Measurements from ENCODE around the gene FMN1.

Gene FMN1

GRCh38 chr15:33154351-33155166, 40.0 kb downstream of the FMN1 start:
- no peak for DNase-seq (ENCODE audit: extremely low spot score)
- CTCF ChIA-PET: no interaction called here
- TF ChIP-seq NFRKB (IDR thresholded peaks at IDR 0.05) (no peak), ARNT (IDR thresholded peaks at IDR 0.05) (no peak), PKNOX1 (IDR thresholded peaks at IDR 0.05) (no peak)
- POLR2A ChIA-PET: interaction anchor here (0.5 kb wide), 1 partner anchor 29 kb away, joined by 3 read pairs; no protein-coding TSS in a partner anchor

- ChIA-PET POLR2A (no interaction called here), CTCF (no interaction called here)
- no peak for TF ChIP-seq ELF4 (IDR thresholded peaks at IDR 0.05)
- no peak for DNase-seq (ENCODE audit: extremely low spot score)
Observed at GRCh38 chr15:33153548-33153947, 41.0 kb downstream of the FMN1 start.

- no peak for DNase-seq (ENCODE audit: extremely low spot score)
- CTCF ChIA-PET: no interaction called here
- POLR2A ChIA-PET: no interaction called here
- TF ChIP-seq FOXM1 (IDR thresholded peaks at IDR 0.05; ENCODE audit: borderline replicate concordance) (no peak), NFRKB (IDR thresholded peaks at IDR 0.05) (no peak), SUZ12 (IDR thresholded peaks at IDR 0.05) (no peak), SP1 (IDR thresholded peaks at IDR 0.05) (no peak)
Observed at GRCh38 chr15:33152502-33153109, 41.9 kb downstream of the FMN1 start.

- POLR2A ChIA-PET: no interaction called here
- DNase-seq (ENCODE audit: extremely low spot score): no peak
- CTCF ChIA-PET: no interaction called here
- no peak for TF ChIP-seq FOXK2 (IDR thresholded peaks at IDR 0.05)
- no peak for TF ChIP-seq BHLHE40 (IDR thresholded peaks at IDR 0.05; ENCODE audit: borderline replicate concordance)
- TF ChIP-seq HDGF (IDR thresholded peaks at IDR 0.05; ENCODE audit: borderline replicate concordance): no peak
- no peak for TF ChIP-seq NFRKB (IDR thresholded peaks at IDR 0.05)
- no peak for TF ChIP-seq PKNOX1 (IDR thresholded peaks at IDR 0.05)
- no peak for TF ChIP-seq FOXM1 (IDR thresholded peaks at IDR 0.05; ENCODE audit: borderline replicate concordance)
- TF ChIP-seq SUZ12 (IDR thresholded peaks at IDR 0.05): no peak
- no peak for TF ChIP-seq CTBP1 (IDR thresholded peaks at IDR 0.05; ENCODE audit: borderline replicate concordance)
- TF ChIP-seq ARNT (IDR thresholded peaks at IDR 0.05): no peak
- no peak for TF ChIP-seq SP1 (IDR thresholded peaks at IDR 0.05)
- no peak for TF ChIP-seq ELF4 (IDR thresholded peaks at IDR 0.05)
- no peak for TF ChIP-seq TARDBP (IDR thresholded peaks at IDR 0.05)
- no peak for TF ChIP-seq LEF1 (IDR thresholded peaks at IDR 0.05; ENCODE audit: borderline replicate concordance)
- TF ChIP-seq L3MBTL2 (conservative IDR thresholded peaks at IDR 0.05): no peak
- no peak for TF ChIP-seq ZNF384 (IDR thresholded peaks at IDR 0.05)
Observed at GRCh38 chr15:33150971-33151370, 43.5 kb downstream of the FMN1 start.

- TF ChIP-seq SUZ12 (IDR thresholded peaks at IDR 0.05): no peak
- TF ChIP-seq PKNOX1 (IDR thresholded peaks at IDR 0.05): no peak
- TF ChIP-seq FOXK2 (IDR thresholded peaks at IDR 0.05): no peak
- no peak for TF ChIP-seq FOXM1 (IDR thresholded peaks at IDR 0.05; ENCODE audit: borderline replicate concordance)
- TF ChIP-seq ELF4 (IDR thresholded peaks at IDR 0.05): no peak
- no peak for TF ChIP-seq CTBP1 (IDR thresholded peaks at IDR 0.05; ENCODE audit: borderline replicate concordance)
- no peak for TF ChIP-seq SP1 (IDR thresholded peaks at IDR 0.05)
- no peak for TF ChIP-seq LEF1 (IDR thresholded peaks at IDR 0.05; ENCODE audit: borderline replicate concordance)
- no peak for TF ChIP-seq ARNT (IDR thresholded peaks at IDR 0.05)
- TF ChIP-seq TARDBP (IDR thresholded peaks at IDR 0.05): no peak
- TF ChIP-seq HDGF (IDR thresholded peaks at IDR 0.05; ENCODE audit: borderline replicate concordance): no peak
- ChIA-PET CTCF (no interaction called here), POLR2A (no interaction called here)
- DNase-seq (ENCODE audit: extremely low spot score): no peak
Observed at GRCh38 chr15:33150431-33150941, 44.0 kb downstream of the FMN1 start.

- TF ChIP-seq PKNOX1 (IDR thresholded peaks at IDR 0.05): no peak
- no peak for TF ChIP-seq HDGF (IDR thresholded peaks at IDR 0.05; ENCODE audit: borderline replicate concordance)
- no peak for TF ChIP-seq TARDBP (IDR thresholded peaks at IDR 0.05)
- no peak for TF ChIP-seq FOXK2 (IDR thresholded peaks at IDR 0.05)
- no peak for TF ChIP-seq CTBP1 (IDR thresholded peaks at IDR 0.05; ENCODE audit: borderline replicate concordance)
- TF ChIP-seq SUZ12 (IDR thresholded peaks at IDR 0.05): no peak
- no peak for TF ChIP-seq ZNF384 (IDR thresholded peaks at IDR 0.05)
- no peak for TF ChIP-seq SP1 (IDR thresholded peaks at IDR 0.05)
- no peak for TF ChIP-seq LEF1 (IDR thresholded peaks at IDR 0.05; ENCODE audit: borderline replicate concordance)
- TF ChIP-seq FOXA1 (IDR thresholded peaks at IDR 0.05): no peak
- no peak for TF ChIP-seq NFRKB (IDR thresholded peaks at IDR 0.05)
- TF ChIP-seq BHLHE40 (IDR thresholded peaks at IDR 0.05; ENCODE audit: borderline replicate concordance): no peak
- no peak for TF ChIP-seq FOXM1 (IDR thresholded peaks at IDR 0.05; ENCODE audit: borderline replicate concordance)
- TF ChIP-seq L3MBTL2 (conservative IDR thresholded peaks at IDR 0.05): no peak
- TF ChIP-seq ARNT (IDR thresholded peaks at IDR 0.05): no peak
- no peak for TF ChIP-seq ELF4 (IDR thresholded peaks at IDR 0.05)
- ChIA-PET POLR2A (no interaction called here), CTCF (no interaction called here)
- no peak for DNase-seq (ENCODE audit: extremely low spot score)
Observed at GRCh38 chr15:33149919-33150318, 44.6 kb downstream of the FMN1 start.

All from HEK293T (cell line).